ENCODE data around the gene GCAT.

Gene GCAT

DNA sequence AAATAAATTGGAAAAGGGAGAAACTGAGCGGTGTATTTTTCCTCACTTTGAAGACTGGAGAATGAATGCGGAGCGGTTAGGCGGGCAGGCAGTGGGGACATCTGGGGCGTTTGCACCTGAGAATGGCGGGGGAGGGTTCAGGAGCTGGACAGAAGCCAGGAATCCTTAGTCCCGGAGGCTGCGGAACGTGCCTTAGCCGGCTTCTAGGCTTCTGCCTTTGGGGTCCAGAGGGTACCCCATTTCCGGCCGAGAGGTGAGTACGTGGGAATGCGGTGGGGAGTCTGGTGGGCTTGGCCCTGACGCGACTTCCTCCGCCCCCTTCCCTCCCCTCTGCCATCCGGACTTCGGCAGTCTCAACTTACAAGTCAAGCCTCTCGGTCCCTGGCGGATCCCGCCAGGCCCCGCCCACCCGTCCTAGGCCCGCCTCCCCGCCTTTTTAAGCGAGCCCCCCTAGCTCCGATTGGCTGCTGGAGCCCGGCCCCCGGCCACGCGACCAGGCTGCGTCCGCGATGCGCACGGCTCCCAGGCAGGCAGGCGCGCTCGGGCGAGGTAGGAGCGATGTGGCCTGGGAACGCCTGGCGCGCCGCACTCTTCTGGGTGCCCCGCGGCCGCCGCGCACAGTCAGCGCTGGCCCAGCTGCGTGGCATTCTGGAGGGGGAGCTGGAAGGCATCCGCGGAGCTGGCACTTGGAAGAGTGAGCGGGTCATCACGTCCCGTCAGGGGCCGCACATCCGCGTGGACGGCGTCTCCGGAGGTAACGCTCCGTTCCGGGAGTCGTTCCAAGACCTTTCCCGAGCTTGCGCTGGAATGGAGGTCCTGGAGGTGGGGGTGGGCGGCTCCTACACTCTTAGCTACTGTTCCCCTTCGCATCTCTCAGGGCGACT, at the start of gene GCAT:
TSS of gene GCAT (plus strand) at position 525 of the 884 bp plus-strand sequence. CDS start at position 559, 34 bp downstream.
- peak; percentile 91 for DNase-seq

DNA sequence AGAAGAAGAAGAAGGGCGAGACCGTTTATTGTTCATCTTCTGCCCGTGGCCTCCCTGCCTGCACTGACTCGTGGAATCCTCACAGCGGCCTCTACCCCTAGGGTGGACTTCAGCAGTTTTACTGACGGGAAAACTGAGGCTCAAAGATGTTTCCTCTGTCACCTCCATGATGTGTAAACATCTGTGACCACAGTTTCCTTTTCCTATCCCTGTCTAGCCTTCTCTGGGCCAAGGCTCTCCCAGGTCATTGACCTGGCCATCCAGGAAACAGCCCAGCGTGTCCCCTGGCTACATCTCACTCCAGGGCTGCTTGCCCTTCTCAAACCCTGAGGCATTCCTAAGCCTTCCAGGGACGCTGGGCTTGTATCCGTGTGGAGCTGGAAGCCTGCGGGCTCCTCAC, 49.0 kb upstream of the GCAT start:
- DNase-seq: no peak

DNA sequence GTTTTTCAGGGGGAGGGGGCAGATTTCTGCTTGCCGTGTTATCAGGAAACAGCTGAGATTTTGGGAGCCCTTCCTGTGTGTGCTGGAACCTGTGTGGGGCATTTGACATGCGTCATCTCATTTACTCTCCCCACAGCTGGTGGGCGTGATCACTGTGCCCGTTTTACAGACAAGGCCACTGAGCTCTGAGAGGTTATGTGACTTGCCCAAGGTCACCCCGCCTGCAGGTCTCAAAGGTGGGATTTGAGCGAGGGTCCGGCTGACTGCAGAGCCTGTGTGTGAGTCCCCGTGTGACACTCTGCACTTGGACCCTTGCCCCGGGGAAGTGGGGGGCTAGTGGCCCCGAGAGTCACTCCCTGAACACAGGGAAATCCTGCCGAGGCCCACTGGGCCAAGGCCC, 48.5 kb upstream of the GCAT start:
- DNase-seq: no peak

DNA sequence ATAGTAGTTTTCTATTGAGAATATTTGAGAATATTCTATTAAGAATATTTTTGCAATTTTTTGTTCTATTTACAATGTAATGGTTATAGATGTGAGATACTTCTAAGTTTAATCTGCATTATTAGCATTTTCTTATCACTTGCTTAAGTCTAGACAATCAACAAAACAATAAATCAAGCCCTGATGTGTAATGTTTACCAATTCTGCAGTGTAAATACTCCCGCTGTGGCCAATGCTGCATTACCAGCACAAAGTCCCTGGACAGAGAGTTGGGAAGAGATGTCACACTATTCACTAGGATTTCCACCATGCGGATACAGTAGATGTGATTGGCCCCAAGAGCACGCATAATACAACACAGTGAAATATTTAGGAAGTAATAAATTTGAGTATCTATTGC, 47.6 kb upstream of the GCAT start:
- no peak for DNase-seq

DNA sequence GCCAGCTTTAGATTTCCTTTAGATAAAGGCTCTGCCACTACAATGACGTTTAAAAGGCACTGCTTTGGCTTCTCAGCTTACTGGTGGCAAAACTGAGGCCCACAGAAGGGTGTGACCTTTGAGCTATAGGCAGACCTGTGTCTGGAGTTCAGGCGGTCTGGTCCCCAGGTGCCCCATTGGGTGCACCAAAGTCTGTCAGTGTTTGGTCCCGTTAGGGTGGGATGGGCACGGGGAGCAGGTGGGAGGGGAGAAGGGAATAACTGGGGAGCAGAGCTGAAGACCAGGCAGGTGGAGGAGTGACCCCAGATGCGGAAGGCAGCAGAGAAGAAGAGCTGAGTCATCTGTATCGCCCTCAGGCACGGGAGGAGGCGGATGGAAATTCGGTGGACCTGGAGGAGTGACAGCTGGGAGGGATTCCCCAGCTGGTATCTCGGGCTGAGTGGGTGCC, 45.3 kb upstream of the GCAT start:
- no peak for DNase-seq

DNA sequence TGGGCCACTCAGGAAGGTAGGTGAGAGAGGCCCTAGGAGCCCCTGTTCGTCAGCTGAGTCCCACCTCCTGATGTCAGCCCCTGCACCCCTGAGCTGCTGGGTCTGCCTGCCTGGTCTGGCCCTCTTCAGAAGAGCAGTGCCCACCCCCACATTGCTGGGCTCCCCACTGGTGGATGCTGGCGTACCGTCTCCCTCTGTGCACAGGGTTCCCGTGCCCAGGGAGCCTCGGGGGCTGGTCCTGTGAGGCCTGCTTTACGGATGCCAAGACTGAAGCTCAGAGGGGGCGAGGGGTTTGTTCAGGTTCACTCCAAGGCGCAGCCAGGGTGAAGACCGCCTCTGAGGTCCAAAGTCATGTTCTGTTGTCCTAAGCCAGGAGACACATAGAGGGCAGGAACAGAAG, 44.7 kb upstream of the GCAT start:
- no peak for DNase-seq

DNA sequence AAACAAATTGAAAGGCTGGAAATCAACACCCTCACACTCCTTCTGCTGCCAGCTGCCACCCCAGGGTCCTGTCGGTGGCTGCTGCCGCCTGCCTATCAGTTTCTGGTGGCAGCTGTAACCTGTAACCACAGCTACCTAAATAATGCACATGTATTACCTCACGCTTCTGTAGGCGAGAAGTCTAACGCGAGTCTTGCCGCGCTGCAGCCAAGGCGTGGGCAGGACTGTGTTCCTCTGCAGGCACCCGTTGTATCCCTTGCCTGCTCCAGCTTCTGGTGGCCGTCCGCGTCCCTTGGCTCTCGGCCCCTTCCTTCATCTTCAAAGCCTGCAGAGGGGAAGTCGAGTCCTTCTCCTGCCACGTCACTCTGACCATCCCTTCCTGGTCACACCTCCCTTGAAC, 44.1 kb upstream of the GCAT start:
- DNase-seq: no peak

DNA sequence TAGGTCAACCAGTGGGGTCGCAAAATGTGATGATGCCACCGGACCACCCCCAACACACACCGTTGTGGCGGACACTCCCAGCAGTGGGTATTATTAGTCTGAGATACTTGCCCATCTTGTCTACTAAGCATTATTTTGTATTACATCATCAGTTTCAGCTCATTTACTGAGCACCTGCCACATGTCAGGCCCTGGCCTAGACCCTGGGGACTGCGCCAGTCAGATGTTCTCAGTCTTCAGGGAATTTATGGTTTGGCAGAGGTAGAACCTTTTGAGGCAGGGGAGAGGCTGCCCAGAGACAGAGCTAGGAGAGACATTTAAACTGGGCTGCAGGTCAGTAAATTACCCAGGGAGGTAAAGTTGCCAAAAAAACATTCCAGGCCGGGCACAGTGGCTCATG, 43.1 kb upstream of the GCAT start:
- DNase-seq: no peak

DNA sequence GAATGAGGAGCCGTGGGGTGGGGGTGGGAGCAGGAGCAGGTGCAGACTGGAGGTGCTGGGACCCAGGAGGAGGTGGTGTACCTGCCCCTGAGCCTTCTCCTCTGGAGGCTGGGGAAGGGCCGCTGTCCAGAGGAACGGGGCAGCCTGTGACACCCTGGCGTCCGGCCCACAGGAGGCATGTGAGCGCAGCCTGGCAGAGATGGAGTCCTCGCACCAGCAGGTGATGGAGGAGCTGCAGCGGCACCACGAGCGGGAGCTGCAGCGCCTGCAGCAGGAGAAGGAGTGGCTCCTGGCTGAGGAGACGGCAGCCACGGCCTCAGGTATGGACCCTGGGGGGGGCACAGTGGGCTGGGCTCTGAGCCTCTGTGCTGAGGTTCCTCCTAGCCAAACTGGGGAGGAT, 42.2 kb upstream of the GCAT start:
- no peak for DNase-seq

DNA sequence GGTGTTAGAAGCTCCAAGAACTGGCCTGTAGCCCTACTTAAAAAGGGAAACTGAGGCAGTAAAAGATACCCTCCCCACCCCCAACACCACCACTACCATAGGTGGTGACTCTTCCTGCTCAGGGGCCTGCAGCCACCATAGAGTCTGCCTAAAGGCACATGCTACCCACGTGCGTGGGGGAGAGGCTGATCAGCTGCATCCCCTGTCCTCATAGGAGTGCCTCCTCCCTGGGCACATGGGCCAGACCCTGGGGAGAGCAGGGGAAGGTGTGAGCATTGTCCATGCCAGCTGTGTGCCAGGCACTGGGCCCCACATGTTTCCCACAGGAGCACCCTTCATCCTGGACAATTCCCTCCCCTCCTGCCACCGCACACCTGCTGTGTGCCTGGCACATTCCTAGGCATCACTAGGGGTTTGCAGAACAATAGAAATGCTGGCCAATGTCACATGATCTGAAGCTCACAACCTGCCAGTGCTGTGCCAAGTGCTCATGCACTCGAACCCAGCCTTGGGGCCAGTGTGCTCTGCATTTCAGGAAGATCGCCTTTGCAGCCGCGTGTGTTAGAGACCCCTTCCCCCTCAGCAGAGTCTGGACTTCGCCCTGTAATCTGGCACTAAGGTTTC, 41.7 kb upstream of the GCAT start:
- DNase-seq: no peak

DNA sequence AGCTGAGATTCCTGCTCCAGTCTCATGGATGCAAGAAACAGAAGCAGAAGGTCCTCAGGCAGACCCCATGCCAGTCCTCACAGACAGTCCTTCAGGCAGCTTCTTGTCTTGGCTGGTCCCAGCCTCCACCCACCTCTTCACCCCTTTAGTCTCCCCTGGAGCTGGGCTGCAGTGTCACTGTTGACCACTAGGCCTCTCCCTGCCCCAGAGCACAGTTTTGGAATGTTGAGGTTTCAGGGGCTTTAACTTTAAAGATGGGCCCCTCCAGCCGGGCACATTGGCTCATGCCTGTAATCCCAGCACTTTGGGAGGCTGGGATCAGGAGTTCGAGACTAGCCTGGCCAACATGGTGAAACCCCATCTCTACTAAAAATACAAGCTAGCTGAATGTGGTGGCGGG, 39.5 kb upstream of the GCAT start:
- no peak for DNase-seq

DNA sequence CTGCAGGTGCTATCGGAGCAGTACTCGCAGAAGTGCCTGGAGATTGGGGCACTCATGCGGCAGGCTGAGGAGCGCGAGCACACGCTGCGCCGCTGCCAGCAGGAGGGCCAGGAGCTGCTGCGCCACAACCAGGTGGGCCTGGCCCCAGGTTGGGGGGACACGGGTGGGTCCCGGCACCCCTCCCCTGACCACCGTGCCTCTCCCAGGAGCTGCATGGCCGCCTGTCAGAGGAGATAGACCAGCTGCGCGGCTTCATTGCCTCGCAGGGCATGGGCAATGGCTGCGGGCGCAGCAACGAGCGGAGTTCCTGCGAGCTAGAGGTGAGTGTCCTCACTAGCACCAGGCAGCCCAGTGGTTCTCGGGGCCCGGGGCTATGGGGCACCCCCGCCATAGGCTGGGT, 38.7 kb upstream of the GCAT start:
- no peak for DNase-seq

DNA sequence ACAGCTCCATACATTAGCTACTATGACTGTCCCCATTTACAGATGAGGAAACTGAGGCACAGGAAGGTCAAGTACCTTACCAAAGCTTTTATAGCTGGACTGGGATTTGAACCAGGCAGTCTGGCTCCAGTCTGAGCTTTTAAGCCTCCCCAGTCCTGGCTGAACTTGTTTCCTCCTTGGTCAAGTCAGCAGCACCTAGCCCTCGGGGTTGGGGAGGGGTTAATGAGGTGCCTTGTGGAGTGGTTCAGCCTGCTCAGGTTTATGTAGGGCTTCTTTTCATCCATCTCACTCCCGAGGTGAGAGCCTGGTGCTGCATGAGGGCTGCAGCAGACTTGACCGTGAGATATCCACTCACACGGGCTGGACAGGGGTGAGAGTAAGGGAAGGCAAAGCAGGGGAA, 36.7 kb upstream of the GCAT start:
- no peak for DNase-seq

DNA sequence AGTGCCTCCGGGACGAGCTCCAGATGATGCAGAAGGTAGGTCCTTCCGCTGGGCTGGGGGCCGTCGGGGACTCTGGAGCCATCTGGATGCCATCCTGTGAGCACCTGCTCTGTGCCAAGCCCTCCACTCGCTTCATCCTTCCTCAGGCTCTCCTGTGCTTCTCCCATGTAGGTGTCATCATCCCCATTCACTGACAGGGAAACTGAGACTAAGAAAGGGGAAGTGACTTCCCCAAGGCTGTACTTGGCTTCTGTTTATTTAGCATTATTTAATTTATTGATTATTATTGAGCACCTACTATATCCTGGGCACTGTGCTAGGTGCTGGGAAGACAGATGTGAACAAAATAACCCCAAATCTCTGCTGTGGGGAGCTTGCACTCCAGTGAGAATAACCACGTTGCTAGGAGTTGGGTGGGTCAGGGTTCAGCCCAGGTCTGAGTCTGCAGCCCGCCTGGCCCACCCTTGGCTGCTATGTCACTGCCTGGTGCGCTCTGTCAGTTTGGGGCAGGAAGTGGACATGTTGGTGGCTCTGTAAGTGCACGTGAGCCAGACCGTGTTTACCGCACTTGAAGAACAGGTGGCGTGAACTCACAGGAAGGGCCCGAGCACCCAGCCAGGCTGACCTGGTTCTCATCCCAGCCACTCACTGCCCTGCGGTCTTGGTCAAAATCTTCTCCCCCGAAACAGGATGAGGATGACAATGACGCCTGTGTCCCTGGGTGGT, 35.9 kb upstream of the GCAT start:
- DNase-seq: no peak

DNA sequence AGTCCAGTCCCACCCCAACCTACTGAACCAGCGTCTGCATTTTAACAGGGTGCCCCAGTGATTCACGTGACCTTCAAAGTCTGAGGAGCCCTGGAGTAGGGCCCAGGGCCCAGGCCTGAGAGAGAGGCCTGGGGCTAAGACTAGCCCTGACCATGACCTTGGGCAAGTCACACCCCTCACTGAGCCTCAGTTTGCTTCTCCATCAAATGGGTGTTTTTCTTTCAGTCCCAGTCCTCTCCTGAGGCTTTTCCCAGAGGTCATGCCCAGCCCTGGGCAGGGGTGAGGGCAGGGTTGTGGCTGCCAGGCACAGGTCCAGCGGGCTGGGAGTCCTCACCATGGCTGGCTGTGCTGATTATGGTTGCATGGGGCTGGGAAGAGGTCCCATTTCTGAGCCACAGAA, 33.0 kb upstream of the GCAT start:
- no peak for DNase-seq

DNA sequence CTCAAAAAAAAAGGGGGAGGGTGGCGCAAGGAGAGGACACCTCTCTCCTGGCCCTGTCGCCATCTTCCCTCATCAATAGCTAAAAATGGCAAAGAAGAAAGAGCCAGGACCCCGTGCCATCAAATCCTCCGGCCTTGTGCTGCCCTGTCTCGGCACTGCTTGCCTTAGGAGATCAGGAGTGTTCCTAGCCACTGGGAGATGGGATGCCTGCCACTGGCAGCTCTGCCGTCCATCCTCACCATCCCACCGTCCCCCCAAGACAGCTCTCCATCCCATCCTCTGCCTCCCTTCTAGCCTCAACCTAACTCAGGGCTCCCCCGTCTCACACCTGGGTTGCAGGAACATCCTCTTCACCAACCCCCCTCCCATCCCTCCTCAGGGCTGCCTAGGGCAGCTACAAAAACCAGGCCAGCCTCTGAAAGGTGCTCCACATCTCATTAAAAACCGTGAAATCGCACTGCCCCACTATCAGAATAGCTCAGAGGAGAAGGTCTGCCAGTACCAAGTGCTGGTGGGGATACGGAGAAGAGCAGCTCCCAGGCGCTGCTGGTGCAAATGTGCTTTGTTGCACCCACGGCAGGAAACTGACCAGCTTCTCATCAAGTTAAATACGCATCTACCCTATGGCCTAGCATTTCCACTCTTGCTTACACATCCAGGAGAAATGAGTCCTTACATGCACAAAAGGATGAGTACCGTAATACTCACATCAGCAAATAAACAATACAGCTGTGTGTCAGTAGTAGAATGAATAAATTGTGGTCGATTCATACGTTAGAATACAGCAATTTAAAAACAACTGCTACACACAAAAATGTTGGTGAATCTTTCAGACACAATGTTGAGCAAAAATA, 31.7 kb upstream of the GCAT start:
- DNase-seq: no peak

DNA sequence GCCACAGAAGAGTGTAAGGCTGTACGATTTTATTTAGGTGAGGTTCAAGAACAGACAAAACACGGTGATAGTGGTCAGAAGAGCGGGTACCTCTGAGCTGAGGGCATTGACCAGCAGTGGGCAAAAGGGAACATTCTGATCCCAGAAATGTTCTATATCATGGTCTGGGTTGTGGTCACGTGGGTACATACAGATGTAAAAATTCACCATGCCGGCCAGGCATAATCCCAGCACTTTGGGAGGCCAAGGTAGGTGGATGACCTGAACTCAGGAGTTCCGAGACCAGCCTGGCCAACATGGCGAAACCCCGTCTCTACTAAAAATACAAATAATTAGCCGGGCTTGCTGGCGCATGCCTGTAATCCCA, 31.1 kb upstream of the GCAT start:
- no peak for DNase-seq

DNA sequence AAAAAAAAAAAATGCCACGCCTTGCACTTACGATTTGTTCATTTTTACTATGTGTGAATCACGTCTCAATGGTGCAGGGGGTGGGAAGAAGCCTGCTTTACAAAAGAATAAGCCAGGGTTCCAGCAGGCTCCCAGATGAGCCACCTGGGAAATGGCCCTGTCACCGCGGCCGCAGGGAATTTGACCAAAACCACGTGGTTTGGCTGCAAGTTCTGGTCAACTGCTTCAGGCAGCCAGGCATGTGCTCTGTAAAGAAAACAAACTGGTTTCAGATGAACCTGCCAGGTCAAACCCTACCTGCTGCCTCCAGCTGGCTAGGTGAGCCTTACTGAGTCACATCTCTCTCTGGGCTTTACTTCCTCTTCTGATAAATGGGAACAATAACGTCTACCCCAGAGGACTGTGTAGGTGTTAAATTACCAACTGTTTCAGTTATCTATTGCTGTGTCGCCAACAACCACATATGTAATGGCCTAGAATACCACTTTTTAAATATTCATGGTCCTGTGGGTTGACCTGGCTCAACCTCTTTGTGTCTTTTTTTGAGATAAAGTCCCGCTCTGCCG, 30.5 kb upstream of the GCAT start:
- no peak for DNase-seq

DNA sequence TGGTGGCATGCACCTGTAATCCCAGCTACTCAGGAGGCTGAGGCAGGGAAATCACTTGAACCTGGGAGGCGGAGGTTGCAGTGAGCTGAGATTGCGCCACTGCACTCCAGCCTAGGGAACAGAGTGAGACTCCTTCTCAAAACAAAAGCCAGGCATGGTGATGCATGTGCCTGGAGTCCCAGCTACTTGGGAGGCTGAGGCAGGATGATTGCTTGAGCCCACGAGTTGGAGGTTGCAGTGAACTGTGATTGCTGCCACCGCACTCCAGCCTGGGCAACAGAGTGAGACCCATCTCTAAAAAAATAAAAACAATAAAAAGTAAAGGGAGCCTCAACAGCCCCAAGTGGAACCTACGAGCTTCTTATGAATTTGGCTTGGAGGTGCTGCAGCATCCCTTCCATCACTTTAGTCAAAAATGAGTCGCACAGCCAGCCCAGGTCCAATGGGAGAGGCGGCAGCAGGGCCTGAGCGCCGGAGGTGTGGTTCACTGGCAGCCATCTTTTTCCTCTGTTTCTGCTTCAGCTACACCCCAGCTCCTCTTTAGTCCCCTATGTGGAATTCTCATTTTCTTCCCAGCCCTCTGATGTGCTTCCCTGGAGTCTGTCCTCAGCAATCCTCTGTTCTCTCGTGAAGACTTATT, 29.2 kb upstream of the GCAT start:
- no peak for DNase-seq

DNA sequence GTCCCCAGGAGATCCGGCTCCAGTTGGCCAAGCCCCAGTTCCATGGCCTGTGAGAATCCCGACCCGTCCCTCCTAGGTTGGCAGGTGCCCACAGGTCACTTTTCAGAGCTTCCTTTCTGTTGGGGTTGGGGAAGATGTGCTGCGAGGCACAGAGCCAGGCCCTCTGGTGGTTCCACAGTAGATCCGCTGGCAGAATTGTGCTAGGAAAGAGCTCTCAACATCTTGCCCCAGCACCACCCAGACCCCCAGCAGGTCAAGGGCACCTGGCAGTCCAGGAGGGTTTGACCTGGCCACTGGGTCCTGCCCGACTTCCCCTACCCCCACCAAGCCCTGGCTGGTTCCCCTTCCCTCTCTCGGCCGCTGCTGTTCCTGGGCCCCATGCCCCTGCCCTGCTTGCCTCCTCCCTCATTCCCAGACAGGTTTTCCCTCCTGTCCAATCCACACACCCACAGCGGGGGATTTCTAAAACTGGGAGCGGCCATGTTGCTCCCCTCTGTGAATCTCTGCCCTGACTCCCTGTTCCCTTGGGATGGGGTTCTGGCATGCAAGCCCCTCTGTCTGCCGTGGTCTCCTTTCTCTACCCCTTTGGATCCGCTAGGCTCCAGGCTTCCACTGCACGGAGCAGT, 26.2 kb upstream of the GCAT start:
- no peak for DNase-seq

DNA sequence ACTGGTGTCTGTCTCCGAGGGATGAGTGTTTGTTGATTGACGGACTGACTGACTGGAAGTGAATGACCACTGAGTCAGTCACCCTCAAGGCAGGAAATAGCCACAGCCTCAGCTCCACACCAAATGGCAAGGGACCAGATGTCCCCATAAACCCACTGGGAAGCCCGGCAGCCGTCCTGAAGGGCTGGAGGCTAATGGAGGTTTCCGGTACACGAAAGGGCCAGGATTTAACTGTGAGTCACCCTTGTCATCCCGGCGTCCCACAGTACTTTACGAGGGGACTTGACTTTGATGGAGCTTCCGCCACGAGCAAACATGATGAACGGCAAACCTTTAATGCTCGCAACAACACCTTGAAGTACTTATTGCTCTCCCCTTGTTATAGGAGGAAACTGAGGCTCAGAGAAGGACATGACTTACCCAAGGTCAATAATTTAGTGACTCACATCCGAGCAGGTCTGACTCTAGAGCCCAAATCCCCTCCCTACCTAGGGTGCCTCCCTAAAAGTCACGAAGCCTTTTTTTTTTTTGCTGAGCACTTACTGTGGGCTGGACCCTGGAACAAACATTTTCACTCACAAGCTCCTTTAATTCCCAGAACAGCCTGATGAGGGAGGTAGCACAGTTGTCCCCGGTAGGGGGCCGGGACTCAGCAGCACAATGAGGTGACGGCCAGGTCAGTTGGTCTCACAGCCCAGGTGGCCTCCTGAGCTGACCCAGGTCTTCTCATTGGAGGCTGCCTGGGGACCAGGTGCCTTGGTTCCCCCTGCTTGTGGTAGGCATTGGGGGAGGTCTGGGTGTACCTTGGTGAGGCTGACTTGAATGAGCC, 25.2 kb upstream of the GCAT start:
- no peak for DNase-seq

Measured in 8988T (cell line).